IMR-90 (cell line): ENCODE data around the gene JSRP1.

Source experiments
- BHLHE40 ChIP-seq: fragments of 150-350 bp; IDR thresholded peaks from 2 replicates; pipeline ENCODE4 v1.6.1; 2016; ENCODE audit warnings: mild to moderate bottlenecking, low read depth, low read length
- CTCF ChIP-seq: conservative IDR thresholded peaks from 2 replicates; pipeline ENCODE4 v1.5.1; 2012; ENCODE audit warnings: mild to moderate bottlenecking, low read depth, low read length, improper control_type of control experiment
- ELK1 ChIP-seq: fragments of 150-350 bp; IDR thresholded peaks from 2 replicates; pipeline ENCODE4 v1.6.1; 2016; ENCODE audit warnings: low read depth, mild to moderate bottlenecking, low read length, moderate library complexity, borderline replicate concordance
- MAFK ChIP-seq: IDR thresholded peaks from 2 replicates; pipeline ENCODE4 v1.6.1; 2012; ENCODE audit warnings: low read depth, low read length, improper control_type of control experiment
- POLR2A ChIP-seq: IDR thresholded peaks from 2 replicates; pipeline ENCODE4 v1.6.1; 2012; ENCODE audit warnings: mild to moderate bottlenecking, low read depth, low read length
- USF2 ChIP-seq: fragments of 150-350 bp; IDR thresholded peaks from 2 replicates; pipeline ENCODE4 v1.6.1; 2017; ENCODE audit warnings: mild to moderate bottlenecking, antibody characterized with exemption, low read length, low read depth

- TF ChIP-seq CTCF (no peak), POLR2A (no peak), USF2 (no peak), ELK1 (no peak), BHLHE40 (no peak), MAFK (no peak)
These were observed 7.8 kb downstream of the JSRP1 start for GRCh38 chr19:2248136-2249009.
